Measurements from ENCODE around the gene ACBD4.

Gene ACBD4

GRCh38 chr17:45155483-45155882 lies 20.0 kb downstream of the ACBD4 start:
- no peak for DNase-seq (ENCODE audit: low spot score)

- no peak for DNase-seq (ENCODE audit: low spot score)
Measured at GRCh38 chr17:45156242-45156641, 20.8 kb downstream of the ACBD4 start.

GRCh38 chr17:45160447-45161287 lies 25.2 kb downstream of the ACBD4 start:
- DNase-seq (ENCODE audit: low spot score), result peak; percentile 75

GRCh38 chr17:45161288-45162024 lies 26.0 kb downstream of the ACBD4 start, which contains the start of gene HEXIM2:
TSS of gene HEXIM2 (plus strand) at chr17:45161875. CDS start at chr17:45162794, 919 bp downstream.
- DNase-seq (ENCODE audit: low spot score), result peak; percentile 99

GRCh38 chr17:45162025-45162687 lies 26.7 kb downstream of the ACBD4 start:
- DNase-seq (ENCODE audit: low spot score), result no peak

GRCh38 chr17:45164734-45165269 lies 29.3 kb downstream of the ACBD4 start:
- no peak for DNase-seq (ENCODE audit: low spot score)

GRCh38 chr17:45168991-45169752 lies 33.7 kb downstream of the ACBD4 start:
- DNase-seq (ENCODE audit: low spot score), result no peak

- no peak for DNase-seq (ENCODE audit: low spot score)
Measured at GRCh38 chr17:45170280-45170930, 34.9 kb downstream of the ACBD4 start.

GRCh38 chr17:45170931-45171337 lies 35.4 kb downstream of the ACBD4 start:
- DNase-seq (ENCODE audit: low spot score), result peak; percentile 75

GRCh38 chr17:45171338-45172231 lies 36.1 kb downstream of the ACBD4 start:
- peak; percentile 89 for DNase-seq (ENCODE audit: low spot score)

- DNase-seq (ENCODE audit: low spot score), result no peak
Measured at GRCh38 chr17:45172232-45172540, 36.7 kb downstream of the ACBD4 start.

- DNase-seq (ENCODE audit: low spot score), result peak; percentile 98
Measured at GRCh38 chr17:45172541-45173286, 37.2 kb downstream of the ACBD4 start.

- DNase-seq (ENCODE audit: low spot score), result no peak
Measured at GRCh38 chr17:45175759-45176115, 40.2 kb downstream of the ACBD4 start.

GRCh38 chr17:45177563-45177962 lies 42.1 kb downstream of the ACBD4 start:
- DNase-seq (ENCODE audit: low spot score), result no peak

- no peak for DNase-seq (ENCODE audit: low spot score)
Measured at GRCh38 chr17:45184144-45184543, 48.7 kb downstream of the ACBD4 start.

GRCh38 chr17:45186801-45187354 lies 51.4 kb downstream of the ACBD4 start:
- DNase-seq (ENCODE audit: low spot score), result no peak

- no peak for DNase-seq (ENCODE audit: low spot score)
Measured at GRCh38 chr17:45189009-45189408, 53.5 kb downstream of the ACBD4 start.

GRCh38 chr17:45190503-45191255 lies 55.2 kb downstream of the ACBD4 start:
- DNase-seq (ENCODE audit: low spot score), result no peak
